ENCODE data around the gene HIF1AN.

HIF1AN gene

DNA sequence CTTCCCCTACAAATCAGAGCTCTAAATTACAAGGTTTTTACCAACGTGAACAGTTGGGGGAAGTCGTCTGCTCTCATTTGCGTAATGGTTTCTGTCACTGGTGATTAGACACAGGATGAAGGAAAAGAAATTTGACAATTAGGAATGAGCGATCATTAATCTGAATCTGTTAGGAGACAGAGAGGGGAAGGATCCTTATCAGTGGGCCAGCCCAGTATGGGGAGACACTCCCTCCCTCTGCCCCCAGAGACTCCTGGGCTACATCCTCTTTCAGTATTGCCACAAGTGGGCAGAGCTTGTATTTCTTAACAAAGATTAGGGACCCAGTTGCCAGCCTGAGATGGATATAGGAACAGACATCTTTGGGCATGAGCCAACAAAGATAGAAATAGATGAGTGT lies 15.5 kb downstream of the HIF1AN start:
- ChIA-PET CTCF (interaction anchor here (1.2 to 4.6 kb wide), 7 partner anchors 8 to 43 kb away, joined by 3 to 35 read pairs (median 5); partner anchors contain the start of gene HIF1AN), POLR2A (no interaction called here)
- TF ChIP-seq, protein P1, sequence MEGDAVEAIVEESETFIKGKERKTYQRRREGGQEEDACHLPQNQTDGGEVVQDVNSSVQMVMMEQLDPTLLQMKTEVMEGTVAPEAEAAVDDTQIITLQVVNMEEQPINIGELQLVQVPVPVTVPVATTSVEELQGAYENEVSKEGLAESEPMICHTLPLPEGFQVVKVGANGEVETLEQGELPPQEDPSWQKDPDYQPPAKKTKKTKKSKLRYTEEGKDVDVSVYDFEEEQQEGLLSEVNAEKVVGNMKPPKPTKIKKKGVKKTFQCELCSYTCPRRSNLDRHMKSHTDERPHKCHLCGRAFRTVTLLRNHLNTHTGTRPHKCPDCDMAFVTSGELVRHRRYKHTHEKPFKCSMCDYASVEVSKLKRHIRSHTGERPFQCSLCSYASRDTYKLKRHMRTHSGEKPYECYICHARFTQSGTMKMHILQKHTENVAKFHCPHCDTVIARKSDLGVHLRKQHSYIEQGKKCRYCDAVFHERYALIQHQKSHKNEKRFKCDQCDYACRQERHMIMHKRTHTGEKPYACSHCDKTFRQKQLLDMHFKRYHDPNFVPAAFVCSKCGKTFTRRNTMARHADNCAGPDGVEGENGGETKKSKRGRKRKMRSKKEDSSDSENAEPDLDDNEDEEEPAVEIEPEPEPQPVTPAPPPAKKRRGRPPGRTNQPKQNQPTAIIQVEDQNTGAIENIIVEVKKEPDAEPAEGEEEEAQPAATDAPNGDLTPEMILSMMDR (IDR thresholded peaks at IDR 0.05; ENCODE audit: insufficient read depth, low read length, missing control alignments) = no peak
- no peak for DNase-seq (ENCODE audit: low read depth, low spot score)
- H3K4me3 ChIP-seq (ENCODE audit: low read depth, low read length) = no peak overlapping the region

DNA sequence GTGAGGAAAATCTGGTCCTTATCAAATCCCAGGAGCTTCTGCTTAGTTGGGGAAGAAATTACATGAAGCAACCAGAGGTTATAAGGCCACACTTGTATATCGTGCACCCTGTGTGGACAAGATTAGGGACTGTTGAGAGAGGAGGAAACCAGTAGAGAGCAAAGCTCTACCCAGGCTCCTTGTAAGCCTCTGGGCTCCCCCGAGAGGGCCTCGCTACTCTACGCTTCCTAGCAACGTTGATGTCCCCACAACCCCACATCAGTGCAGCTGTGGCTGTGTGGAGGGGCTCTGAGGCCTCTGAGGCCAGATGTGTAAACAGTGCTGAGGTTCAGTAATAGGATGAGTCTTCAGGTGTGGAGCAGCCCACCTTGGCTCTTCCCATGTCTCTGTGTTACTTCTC lies 16.0 kb downstream of the HIF1AN start:
- CTCF ChIA-PET = interaction anchor here (1.2 to 4.6 kb wide), 7 partner anchors 9 to 44 kb away, joined by 3 to 35 read pairs (median 5); partner anchors contain the start of gene HIF1AN
- no peak overlapping the region for H3K4me3 ChIP-seq (ENCODE audit: low read depth, low read length)
- TF ChIP-seq, protein P1 (IDR thresholded peaks at IDR 0.05; ENCODE audit: insufficient read depth, low read length, missing control alignments) = no peak
- POLR2A ChIA-PET = no interaction called here
- DNase-seq (ENCODE audit: low read depth, low spot score) = no peak

DNA sequence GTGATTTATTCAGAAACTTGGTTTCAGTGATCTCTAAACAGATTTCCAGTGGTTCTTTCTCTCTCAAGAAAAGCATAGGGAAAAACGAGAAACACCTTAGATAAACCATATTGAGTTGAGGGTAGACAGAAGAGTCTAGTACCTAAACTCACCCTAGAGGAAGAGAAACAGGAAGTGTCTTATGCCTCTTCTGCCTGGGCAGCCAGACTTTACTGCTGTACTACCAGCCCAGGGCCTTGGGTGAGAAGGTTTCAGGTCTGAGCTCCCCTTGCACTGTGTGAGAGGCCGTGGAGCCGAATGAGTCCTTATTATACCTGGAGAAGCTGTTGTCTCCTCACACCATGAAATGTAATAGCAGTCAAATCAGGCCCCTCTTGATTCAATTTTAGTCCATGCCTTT lies 18.2 kb downstream of the HIF1AN start:
- ChIA-PET CTCF (interaction anchor here (1.2 to 14.2 kb wide), 5 partner anchors 9 to 323 kb away, joined by 4 to 235 read pairs (median 5); partner anchors contain the start of gene HIF1AN), POLR2A (interaction anchor here (1.3 kb wide), 1 partner anchor 18 kb away, joined by 3 read pairs; the partner anchor contains the start of gene HIF1AN)
- no peak overlapping the region for H3K4me3 ChIP-seq (ENCODE audit: low read depth, low read length)
- no peak for DNase-seq (ENCODE audit: low read depth, low spot score)
- TF ChIP-seq, protein P1 (IDR thresholded peaks at IDR 0.05; ENCODE audit: insufficient read depth, low read length, missing control alignments) = no peak

DNA sequence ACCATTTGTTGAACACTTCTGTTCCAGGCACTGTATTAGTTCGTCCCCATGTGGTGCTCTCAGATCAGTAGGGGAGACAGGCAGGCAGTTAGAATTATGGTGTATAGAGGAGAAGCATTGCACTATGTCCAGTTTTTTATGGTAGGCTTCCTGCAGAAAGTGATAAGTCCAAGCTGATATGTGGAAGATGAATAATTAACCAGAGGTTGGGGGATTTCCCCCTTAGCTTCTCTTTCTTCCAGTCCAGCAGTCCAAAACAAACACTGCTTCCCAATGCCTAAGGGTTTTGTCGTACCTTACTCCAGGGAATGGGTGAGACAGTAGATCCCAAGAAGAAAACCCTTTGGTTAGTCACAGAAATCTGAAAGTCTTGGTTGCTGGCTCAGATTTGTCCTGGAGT lies 19.2 kb downstream of the HIF1AN start:
- ChIA-PET CTCF (interaction anchor here (0.6 to 14.2 kb wide), 8 partner anchors 10 to 380 kb away, joined by 3 to 235 read pairs (median 4); no protein-coding TSS in a partner anchor), POLR2A (interaction anchor here (1.3 kb wide), 1 partner anchor 19 kb away, joined by 3 read pairs; the partner anchor contains the start of gene HIF1AN)
- TF ChIP-seq, protein P1 (IDR thresholded peaks at IDR 0.05; ENCODE audit: insufficient read depth, low read length, missing control alignments) = no peak
- no peak for DNase-seq (ENCODE audit: low read depth, low spot score)
- H3K4me3 ChIP-seq (ENCODE audit: low read depth, low read length) = no peak overlapping the region

DNA sequence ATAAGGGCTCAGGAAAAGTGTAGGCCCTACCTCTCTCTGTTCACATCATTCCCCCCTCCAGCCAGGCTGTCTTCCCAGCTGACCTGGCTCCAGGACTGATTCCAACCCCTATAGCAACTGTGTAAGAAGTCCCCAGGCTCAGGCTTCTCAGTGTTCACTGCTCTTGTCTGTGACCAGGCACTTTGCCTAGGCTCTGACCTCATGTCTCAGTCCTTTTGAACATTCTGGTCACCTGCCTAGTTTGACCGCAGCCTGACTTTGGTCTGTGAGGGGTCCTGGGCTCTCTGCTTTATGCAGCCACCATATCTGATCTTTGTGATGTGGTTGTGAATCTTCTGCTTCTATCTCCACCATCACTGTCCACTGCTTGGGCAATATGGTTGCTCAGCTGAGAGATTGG lies 24.5 kb downstream of the HIF1AN start:
- POLR2A ChIA-PET = interaction anchor here (1.0 kb wide), 1 partner anchor 9 kb away, joined by 3 read pairs; no protein-coding TSS in a partner anchor
- no peak for DNase-seq (ENCODE audit: low read depth, low spot score)
- TF ChIP-seq, protein P1 (IDR thresholded peaks at IDR 0.05; ENCODE audit: insufficient read depth, low read length, missing control alignments) = no peak
- CTCF ChIA-PET = interaction anchor here (0.9 to 14.2 kb wide), 7 partner anchors 9 to 328 kb away, joined by 3 to 235 read pairs (median 8); partner anchors contain the start of gene HIF1AN
- H3K4me3 ChIP-seq (ENCODE audit: low read depth, low read length) = no peak overlapping the region

DNA sequence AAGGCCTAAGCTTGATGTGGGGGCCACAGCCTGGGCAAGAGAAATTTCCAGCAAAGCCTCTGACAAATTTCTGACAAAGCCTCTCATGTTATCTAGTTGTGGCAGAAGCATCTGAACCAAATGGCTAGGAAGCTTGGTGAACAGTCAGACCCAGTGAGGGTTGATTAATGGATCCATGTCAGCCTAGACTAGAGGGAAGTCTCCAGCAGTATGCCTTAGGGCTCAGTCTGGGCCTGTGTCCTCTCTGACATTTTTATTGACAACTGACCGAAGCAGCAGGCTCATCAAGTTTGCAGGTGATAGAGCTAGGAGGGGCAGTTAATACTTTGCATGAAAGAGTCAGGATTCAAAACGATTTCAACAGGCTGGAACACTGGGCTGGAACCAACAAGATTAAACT lies 25.3 kb downstream of the HIF1AN start:
- H3K4me3 ChIP-seq (ENCODE audit: low read depth, low read length) = no peak overlapping the region
- CTCF ChIA-PET = interaction anchor here (0.8 to 14.2 kb wide), 8 partner anchors 9 to 455 kb away, joined by 3 to 235 read pairs (median 6); partner anchors contain the start of gene HIF1AN
- POLR2A ChIA-PET = interaction anchor here (1.0 kb wide), 1 partner anchor 9 kb away, joined by 3 read pairs; no protein-coding TSS in a partner anchor

More for the DNA sequence above, 25.3 kb downstream of the HIF1AN start:
- DNase-seq (ENCODE audit: low read depth, low spot score) = no peak
- TF ChIP-seq, protein P1 (IDR thresholded peaks at IDR 0.05; ENCODE audit: insufficient read depth, low read length, missing control alignments) = no peak

Data from AG04449 (cell line).